VCaP (cell line): ENCODE data around the gene OAS3.

Experiments used
- H3K27ac ChIP-seq: fragments of 450-650 bp; 2 replicates; pipeline ENCODE4 v1.5.1; 2017
- TF ChIP-seq, protein P1 (sequence below): fragments of 450-650 bp; conservative IDR thresholded peaks from 2 replicates; pipeline ENCODE4 v1.5.1; 2017; ENCODE audit warnings: mild to moderate bottlenecking, moderate library complexity

Gene OAS3

DNA sequence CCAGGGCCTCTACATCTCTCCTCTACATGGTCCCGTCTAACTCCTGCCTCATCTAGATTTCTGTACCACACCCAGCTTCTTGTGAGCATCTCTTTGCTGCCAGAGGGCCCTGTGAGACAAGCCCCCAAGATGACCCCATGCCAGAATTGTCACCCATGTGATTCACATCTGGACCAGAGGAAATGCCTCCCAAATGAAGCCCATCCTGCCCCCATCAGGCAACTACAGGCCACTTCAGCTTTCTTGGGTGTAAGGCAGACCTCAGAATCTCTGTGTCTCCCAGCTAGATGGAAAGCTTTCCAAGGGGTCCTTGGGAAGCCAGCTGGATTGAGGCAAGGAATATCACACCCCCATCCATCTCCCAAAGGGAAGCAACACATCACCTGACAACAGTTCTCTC is 9.3 kb upstream of the OAS3 start:
- TF ChIP-seq, protein P1, sequence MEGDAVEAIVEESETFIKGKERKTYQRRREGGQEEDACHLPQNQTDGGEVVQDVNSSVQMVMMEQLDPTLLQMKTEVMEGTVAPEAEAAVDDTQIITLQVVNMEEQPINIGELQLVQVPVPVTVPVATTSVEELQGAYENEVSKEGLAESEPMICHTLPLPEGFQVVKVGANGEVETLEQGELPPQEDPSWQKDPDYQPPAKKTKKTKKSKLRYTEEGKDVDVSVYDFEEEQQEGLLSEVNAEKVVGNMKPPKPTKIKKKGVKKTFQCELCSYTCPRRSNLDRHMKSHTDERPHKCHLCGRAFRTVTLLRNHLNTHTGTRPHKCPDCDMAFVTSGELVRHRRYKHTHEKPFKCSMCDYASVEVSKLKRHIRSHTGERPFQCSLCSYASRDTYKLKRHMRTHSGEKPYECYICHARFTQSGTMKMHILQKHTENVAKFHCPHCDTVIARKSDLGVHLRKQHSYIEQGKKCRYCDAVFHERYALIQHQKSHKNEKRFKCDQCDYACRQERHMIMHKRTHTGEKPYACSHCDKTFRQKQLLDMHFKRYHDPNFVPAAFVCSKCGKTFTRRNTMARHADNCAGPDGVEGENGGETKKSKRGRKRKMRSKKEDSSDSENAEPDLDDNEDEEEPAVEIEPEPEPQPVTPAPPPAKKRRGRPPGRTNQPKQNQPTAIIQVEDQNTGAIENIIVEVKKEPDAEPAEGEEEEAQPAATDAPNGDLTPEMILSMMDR, result no peak
- no peak overlapping the region; the same call in 1 of the 2 replicates for H3K27ac ChIP-seq

DNA sequence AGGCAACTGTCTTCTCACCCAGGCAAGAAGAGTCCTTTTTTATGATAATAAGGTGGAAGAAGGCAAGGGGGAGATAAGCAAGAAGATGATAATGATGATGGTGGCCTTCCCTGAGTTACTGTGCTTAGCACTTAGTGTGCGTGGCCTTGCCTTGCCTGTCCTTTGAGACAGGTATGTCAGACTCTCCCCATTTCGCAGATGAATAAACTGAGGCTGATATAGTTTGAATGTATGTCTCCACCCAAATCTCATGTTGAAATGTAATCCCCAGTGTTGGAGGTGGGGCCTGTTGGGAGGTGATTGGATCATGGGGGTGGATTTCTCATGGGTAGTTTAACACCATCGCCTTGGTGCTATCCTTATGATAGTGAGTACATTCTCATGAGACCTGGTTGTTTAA is 8.6 kb upstream of the OAS3 start:
- H3K27ac ChIP-seq, result no peak overlapping the region
- TF ChIP-seq, protein P1, result no peak

DNA sequence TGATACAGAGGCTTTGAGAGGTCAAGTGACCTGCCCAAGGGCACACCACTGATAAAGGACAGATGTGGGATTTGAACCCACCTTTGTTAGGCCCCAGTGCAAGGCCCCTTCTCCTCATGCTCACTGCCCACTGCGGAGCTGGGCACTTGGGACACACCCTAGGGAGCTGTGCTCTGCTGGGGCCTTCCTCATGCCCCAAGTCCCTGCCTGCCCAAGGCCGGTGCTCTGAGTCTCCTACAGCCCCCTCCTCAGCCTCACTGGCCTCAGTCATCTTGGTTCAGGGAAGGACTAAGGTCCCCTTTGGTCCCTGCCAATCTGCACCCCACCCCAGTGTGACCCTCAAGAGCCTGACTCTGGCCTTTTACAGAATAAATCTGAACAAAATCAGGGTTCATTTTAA is 7.9 kb upstream of the OAS3 start:
- TF ChIP-seq, protein P1, result no peak
- peak overlapping the region; percentile 74; the same call in 1 of the 2 replicates for H3K27ac ChIP-seq

DNA sequence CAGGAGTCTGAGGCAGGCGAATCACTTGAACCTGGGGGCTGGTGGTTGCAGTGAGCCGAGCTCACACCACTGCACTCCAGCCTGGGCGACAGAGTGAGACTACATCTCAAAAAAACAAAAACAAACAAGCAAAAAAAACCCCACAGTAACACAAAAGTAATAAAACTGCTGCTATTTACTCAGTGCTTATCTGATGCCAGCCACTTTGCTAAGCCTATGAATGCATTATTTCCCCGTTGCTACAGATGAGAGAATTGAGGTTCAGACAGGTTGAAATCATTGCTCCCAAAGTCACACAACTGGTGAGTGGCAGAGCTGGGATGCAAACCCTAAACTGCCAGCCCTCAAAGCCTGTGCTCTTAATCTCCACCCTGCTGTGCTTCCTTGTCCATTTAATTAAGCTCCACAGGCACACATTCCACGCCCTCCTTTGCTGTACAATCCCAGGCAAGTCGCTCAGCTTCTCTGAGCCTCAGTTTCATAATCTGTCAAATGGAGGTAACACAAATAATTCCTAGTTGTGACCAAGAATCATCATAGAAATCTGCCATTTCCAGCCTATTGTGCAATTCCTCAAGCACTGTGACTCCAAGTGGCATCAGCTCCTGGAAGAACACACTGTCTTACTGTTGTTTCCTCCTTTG is 5.7 kb upstream of the OAS3 start:
- H3K27ac ChIP-seq, result peak overlapping the region; percentile 74
- TF ChIP-seq, protein P1, result no peak

DNA sequence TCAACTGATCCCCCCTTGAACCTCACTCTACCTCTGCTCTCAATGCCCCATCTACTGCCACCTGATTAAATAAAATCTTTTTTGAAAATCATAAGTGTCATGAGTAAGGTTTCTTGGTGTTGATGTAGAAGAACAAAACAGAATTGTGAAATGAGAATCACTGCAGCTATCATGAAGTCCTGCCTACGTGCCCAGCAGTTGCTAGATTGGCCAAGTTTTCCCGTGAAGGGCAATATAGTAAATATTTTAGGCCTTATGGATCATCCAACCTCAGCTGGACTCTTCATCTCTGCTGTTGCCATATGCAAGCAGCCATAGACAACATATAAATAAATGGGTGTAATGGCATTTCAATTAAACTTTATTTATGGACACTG is 5.2 kb upstream of the OAS3 start:
- H3K27ac ChIP-seq, result peak overlapping the region; percentile 74
- TF ChIP-seq, protein P1, result no peak

DNA sequence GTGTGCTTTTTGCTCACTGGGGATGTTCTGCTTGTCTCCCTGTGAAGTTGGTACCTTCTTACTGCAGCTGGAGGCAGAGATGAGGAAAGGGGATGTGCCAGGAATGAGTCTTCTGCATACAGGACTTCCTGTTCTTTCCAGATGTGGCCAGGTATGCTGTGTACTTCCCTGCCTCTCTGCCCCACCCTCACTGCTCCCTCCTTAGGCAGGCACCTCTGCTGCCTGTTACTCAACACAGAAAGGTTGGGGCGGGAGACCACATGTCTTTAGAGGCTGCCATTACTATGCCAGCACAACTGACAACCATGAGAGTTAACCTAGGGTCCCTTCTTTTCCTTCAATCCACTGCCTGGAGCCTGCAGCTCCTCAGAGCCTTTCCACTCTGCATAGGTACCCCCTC is 2.0 kb upstream of the OAS3 start:
- peak overlapping the region; percentile 87 for H3K27ac ChIP-seq
- TF ChIP-seq, protein P1, result no peak

GRCh38 chr12:112936927-112937326 is 1.3 kb upstream of the OAS3 start:
- TF ChIP-seq, protein P1, result no peak
- H3K27ac ChIP-seq, result peak overlapping the region; percentile 87
